T-helper 9 cell (primary cell): ENCODE results near the gene ZBTB8OS.
"Not testable (repeated sequence)": the region's sequence is repeated elsewhere in the genome, so short reads cannot be mapped to it uniquely, and the experiment has no call there.

Experiments
- DNase-seq: peaks from one replicate; pipeline ENCODE4 v3.0.0-alpha.2; 2020

Gene ZBTB8OS

DNA sequence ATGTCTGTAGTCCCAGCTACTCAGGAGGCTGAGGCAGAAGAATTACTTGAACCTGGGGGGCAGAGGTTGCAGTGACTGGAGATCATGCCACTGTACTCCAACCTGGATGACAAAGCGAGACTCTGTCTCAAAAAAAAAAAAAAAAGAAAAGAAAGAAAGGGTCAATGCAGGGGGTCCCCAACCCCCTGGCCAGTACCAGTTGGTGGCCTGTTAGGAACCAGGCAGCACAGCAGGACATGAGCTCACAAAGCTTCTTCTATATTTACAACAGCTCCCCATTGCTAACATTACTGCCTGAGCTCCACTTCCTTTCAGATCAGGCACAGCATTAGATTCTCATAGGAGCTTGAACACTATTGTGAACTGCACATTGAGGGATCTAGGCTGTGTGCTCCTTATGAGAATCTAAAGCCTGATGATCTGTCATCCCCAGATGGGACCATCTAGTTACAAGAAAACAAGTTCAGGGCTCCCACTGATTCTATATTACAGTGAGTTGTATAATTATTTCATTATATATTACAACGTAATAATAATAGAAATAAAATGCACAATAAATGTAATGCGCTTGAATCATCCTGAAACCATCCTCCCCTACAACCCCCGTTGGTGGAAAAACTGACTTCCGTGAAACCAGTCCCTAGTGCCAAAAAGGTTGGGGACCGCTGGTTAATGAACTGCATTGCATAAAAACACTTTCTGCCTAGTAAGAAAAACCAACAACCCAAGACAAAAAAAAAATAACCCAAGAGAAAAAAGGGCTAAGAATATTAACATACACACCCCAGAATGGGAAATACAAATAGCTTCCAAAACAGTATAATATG, 2.8 kb downstream of the ZBTB8OS start:
- DNase-seq, result no peak

GRCh38 chr1:32644426-32644825, 5.9 kb downstream of the ZBTB8OS start:
- DNase-seq, result no peak

DNA sequence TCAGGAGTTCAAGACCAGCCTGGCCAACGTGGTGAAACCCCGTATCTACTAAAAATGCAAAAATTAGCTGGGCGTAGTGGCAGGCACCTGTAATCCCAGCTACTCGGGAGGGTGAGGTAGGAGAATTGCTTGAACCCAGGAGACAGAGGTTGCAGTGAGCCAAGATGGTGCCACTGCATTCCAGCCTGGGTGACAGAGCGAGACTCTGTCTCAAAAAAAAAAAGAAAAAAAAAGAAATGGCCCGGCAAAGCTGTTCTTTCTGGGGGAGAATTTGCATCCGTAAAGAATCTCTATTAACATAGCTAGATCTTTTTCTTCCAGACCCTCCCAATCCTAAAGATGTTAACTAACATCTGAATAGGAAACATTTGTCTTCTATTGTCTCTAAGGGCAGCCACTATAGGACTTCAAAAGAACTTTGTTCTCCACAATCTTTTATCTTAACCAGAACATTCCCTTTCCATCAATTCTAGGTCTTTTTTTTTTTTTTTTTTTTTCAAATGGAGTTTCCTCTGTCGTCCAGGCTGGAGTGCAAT, 8.0 kb downstream of the ZBTB8OS start:
- DNase-seq, result not testable (repeated sequence)

- no peak for DNase-seq
Measured at GRCh38 chr1:32639489-32640075, 10.8 kb downstream of the ZBTB8OS start.

DNA sequence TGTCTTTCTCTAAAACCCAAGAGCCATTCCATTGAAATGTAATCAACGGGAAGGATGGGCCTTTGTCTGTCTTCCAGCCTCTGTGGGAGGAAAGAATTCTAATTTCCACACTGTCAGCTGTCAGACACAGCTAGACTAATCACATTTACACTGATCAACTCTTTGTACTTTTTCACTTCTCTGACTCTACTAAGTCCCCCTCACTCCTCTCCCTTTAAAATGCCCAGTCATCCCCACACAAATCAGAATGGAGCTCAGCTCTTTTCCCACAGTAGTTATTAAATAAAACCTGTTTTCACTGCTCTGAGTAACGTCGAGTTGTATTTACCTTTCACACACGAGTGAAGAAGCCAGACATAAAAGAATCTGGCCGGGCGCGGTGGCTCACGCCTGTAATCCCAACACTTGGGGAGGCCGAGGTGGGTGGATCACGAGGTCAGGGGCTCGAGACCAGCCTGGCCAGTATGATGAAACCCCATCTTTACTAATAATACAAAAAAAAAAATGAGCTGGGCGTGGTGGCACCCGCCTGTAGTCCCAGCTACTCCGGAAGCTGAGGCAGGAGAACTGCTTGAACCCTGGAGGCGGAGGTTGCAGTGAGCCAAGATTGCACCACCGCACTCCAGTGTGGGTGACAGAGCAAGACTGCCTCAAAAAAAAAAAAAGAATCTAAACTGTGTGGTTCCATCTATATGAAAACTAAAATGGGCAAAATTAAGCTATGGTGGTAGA, 13.3 kb downstream of the ZBTB8OS start:
- no peak for DNase-seq

GRCh38 chr1:32635508-32636277, 14.7 kb downstream of the ZBTB8OS start:
- DNase-seq, result no peak

DNA sequence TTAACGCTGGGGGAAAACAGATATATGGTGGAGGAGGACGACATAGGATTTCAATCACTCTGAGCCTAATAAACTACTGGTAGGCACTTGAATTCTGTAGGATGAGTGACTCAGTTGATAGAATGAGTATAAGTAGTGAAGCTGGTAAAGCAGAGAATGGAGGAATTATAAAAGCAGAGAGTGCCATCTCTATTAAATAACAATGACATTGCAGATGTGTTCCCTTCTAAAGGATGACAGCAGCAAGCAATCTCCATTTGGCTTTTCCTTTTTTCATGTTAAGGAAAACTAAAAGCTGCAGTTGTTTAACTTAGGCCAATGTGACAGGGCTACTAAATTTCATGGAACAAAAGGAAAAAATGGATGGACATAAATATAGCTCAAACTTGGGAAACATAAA, 17.5 kb downstream of the ZBTB8OS start:
- DNase-seq, result no peak

DNA sequence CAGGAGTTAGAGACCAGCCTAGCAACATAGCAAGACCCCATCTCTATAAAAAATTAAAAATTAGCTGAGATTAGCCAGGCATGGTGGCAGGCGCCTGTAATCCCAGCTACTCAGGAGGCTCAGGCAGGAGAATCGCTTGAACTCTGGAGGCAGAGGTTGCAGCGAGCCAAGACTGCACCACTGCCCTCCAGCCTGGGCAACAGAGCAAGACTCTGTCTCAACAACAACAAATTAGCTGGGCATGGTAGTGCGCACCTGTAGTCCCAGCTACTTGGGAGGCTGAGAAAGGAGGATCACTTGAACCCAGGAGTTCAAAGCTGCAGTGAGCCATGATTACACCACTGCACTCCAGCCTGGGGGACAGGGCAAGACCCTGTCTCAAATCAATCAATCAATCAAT, 20.2 kb downstream of the ZBTB8OS start:
- DNase-seq, result not testable (repeated sequence)

- DNase-seq, result no peak
Measured at GRCh38 chr1:32627596-32628162, 22.7 kb downstream of the ZBTB8OS start.

DNA sequence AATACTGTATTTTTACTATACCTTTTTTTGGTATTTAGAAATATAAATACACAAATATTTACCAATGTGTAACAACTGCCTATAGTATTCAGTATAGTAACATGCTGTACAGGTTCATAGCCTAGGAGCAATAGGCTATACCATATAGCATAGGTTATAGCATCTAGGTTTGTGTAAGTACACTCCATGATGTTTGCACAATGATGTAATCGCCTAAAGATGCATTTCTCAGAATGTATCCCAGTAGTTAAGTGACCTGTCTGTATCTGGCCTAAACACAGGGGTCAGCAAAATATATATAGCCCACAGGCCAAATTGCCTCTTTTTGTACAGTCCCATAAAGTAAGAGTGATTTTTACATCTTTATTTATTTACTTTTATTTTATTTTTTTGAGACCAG, 24.2 kb downstream of the ZBTB8OS start:
- no peak for DNase-seq

DNA sequence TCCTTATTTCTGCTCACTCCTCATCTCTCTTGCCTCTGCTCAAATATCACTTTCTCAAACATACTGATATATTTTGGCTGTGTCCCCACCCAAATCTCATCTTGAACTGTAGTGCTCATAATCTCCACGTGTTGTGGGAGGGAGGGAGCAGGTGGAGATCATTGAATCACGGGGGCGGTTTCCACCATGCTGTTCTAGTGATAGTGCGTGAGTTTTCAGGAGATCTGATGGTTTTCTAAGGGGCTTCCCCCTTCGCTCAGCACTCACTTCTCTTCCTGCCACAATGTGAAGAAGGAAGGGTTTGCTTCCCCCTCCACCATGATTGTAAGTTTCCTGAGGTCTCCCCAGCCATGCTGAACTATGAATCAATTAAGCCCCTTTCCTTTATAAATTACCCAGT, 26.6 kb downstream of the ZBTB8OS start:
- DNase-seq, result no peak

GRCh38 chr1:32622806-32623681, 27.3 kb downstream of the ZBTB8OS start:
- DNase-seq, result no peak

- DNase-seq, result no peak
Measured at GRCh38 chr1:32622205-32622604, 28.1 kb downstream of the ZBTB8OS start.

DNA sequence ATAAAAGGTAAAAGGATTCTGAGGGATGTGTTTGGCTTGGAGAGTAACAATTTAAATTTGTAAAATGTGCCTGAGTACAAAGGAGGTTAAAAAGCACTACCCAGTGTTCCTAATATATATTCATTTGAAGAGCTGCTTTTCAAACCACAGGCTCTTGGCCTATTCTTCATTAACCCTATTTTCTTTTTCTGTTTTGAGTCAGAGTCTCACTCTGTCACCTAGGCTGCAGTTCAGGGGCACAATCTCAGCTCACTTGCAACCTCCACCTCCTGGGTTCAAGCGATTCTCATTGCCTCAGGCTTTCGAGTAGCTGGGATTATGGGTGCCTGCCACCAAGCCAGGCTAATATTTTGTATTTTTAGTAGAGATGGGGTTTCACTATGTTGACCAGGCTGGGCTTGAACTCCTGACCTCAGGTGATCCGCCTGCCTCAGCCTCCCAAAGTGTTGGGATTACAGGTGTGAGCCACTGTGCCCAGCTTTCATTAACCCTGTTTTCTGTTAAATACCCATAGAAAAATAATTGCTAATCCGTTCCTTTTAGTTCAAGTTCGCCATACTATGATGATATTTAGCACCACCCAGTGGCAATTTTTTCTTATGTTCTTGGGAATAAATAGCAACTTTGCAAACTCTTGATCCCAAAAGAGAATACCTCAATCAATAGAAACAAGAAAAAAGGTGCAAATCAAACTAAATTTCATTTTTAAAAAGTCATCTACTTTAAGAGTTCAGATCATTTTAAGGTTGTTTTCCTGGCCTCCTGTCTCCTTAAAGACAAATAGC, 30.5 kb downstream of the ZBTB8OS start:
- DNase-seq, result no peak

DNA sequence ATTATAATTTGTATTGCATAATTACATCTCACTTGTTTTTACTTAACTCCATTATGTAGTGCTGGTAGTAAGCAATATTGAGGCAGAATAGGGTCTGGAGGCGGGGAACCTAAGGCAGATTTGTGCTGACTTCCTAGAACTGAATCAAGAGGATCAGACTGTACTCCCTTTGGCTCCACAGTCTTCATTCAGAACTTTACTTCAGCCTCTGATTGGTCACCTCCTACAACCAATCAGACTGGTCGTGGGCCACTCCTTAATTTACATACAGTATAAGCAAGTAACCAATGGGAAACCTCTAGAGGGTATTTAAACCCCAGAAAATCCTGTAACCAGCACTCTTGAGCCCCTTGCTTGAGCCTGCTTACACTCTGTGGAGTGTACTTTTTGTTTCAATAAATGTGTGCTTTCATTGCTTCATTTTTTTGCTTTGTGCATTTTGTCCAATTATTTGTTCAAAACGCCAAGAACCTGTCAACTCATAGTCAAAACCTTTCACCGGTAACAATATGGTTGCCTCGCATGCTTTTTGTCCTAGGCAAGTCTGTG, 31.6 kb downstream of the ZBTB8OS start:
- no peak for DNase-seq

DNA sequence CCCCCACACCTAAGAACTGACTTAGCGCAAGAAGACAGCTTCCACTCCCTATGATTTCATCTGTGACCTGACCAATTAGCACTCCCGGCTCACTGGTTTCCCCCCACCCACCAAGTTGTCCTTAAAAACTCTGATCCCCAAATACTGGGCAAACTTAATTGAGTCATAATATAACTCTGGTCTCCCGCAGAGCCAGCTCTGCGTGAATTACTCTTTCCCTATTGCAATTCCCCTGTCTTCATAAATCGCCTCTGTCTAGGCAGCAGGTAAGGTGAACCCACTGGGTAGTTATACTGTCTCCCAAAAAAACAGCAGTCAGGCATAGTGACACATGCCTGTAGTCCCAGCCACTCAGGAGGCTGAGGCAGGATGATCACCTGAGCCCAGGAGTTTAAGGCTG, 36.9 kb downstream of the ZBTB8OS start:
- DNase-seq, result no peak

DNA sequence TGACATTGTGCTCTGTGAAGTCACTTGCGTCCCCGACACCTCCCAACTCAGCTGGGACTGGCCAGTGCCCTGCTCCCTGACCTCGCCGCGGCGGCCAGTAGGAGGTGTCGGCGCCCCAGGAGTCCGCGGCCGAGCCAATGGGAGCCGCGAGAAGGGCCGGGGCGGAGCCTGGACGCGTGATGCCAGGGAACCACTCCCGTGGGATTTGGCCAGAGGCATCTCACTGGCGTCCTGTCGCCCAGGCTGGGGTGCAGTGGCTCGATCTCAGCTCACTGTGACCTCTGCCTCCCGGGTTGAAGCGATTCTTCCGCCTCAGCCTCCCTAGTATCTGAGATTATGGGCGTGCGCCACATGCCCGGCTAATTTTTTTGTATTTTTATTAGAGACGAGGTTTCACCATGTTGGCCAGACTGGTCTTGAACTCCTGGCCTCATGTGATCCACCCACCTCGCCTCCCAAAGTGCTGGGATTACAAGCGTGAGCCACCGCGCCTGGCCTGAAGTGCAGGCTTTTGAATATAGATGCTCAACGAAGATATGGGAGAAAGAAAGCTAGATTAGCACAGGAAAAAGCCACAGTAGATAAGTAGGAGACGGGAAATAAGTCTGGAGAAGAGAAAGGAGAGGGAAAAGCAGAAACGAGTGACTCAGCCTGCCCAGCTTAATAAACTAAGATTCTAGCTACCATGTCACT, 38.0 kb downstream of the ZBTB8OS start:
- peak; percentile 13 for DNase-seq

DNA sequence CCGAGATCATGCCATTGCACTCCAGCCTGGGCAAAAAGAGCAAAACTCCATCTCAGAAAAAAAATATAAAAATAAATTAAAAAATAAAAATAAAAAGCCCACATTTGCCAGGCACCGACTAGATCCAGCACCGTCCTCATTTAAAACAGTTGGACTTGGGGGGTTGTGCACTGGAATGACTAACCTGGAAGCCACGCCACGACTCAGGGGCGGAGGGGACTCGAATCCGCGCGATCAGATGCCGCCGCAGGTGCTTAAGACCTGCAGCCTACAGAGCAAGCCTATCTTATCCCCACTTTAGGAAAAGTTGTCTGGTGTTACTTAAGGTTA, 38.5 kb downstream of the ZBTB8OS start:
- no peak for DNase-seq

DNA sequence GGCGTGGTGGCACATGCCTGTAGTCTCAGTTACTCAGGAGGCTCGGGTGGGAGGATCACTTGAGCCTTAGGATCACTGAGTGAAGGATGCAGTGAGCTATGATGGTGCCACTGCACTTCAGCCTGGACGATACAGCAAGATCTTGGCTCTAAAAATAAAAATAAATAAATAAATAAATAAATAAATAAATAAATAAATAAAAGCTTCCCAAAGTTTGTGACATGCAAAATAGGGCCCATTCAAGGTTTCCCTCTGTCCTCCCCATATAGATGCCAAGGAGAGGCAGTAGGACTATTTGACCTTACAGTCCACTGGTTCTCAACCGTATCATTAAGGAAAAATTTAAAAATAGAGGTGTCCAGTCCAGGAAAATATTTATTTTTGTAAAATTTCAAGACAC, 41.2 kb downstream of the ZBTB8OS start:
- DNase-seq, result no peak
